Activated CD8-positive, alpha-beta memory T cell treated with anti-CD3 and anti-CD28 coated beads for 24 hours (primary cell): ENCODE data around the gene ZNF335.
"Not testable (repeated sequence)": the region's sequence is repeated elsewhere in the genome, so short reads cannot be mapped to it uniquely, and the experiment has no call there.

Source experiments
- DNase-seq: peaks from one replicate; pipeline ENCODE4 v3.0.0-alpha.2; 2020

Gene ZNF335

GRCh38 chr20:46000262-46000996 lies 28.4 kb upstream of the ZNF335 start:
- no peak for DNase-seq

GRCh38 chr20:45999557-46000261 lies 27.7 kb upstream of the ZNF335 start:
- DNase-seq, result no peak

- no peak for DNase-seq
Observed at GRCh38 chr20:45998761-45999160, 26.8 kb upstream of the ZNF335 start.

GRCh38 chr20:45998337-45998736 lies 26.3 kb upstream of the ZNF335 start:
- DNase-seq, result no peak

GRCh38 chr20:45997187-45997586 lies 25.2 kb upstream of the ZNF335 start:
- no peak for DNase-seq

DNA sequence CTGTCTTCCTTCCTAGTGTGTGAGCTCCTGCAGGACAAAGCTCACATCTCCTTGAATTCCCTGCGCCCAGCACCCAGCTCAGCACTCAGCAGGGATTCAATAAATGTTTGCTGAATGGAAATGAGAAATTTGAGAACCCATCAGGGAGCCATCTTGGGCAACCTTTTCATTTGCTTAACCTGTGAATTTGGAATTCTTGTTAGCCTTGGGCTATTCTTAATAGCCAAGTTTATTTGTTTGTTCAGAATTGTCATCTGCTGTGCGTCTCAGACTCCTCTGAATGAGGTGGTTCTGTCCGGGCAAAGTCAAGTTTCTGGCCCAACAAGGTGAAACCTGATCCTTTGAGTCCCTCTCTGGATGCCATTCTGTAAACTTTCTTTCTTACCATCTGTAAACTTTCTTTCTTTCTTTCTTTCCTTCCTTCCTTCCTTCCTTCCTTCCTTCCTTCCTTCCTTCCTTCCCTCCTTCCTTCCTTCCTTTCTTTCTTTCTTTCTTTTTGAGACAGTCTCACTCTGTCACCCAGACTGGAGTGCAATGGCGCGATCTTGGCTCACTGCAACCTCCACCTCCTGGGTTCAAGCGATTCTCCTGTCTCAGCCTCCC lies 23.6 kb upstream of the ZNF335 start:
- DNase-seq, result not testable (repeated sequence)

DNA sequence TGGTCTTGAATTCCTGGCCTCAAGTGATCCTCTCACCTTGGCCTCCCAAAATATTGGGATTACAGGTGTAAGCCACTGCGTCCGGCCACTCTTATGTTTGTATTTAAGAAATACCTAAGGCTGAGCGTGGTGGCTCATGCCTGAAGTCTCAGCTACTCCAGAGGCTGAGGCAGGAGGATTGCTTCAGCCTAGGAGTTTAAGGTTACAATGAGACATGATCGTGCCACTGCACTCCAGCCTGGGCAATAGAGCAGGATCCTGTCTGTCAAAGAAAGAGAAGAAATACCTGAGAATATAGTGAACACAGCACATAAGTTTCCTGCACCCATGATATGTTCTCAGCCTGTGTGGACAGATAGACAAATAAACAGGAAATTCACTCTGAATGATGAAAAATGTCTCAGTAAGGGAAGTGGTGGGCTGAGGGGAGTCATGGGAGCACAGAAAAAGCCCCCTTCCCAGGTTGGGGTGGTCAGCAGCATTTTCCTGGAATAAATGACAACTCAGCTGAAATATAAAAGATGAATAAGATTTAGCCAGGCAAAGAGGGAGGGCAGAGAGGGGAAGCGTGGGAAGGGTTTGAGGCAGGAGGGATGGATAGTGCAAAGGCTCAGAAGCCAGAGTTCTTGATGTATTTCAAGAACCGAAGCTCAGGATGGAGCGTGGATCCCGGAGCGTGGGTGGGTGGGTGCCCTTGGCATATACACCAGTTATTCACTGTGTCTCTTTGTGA lies 22.9 kb upstream of the ZNF335 start:
- no peak for DNase-seq

DNA sequence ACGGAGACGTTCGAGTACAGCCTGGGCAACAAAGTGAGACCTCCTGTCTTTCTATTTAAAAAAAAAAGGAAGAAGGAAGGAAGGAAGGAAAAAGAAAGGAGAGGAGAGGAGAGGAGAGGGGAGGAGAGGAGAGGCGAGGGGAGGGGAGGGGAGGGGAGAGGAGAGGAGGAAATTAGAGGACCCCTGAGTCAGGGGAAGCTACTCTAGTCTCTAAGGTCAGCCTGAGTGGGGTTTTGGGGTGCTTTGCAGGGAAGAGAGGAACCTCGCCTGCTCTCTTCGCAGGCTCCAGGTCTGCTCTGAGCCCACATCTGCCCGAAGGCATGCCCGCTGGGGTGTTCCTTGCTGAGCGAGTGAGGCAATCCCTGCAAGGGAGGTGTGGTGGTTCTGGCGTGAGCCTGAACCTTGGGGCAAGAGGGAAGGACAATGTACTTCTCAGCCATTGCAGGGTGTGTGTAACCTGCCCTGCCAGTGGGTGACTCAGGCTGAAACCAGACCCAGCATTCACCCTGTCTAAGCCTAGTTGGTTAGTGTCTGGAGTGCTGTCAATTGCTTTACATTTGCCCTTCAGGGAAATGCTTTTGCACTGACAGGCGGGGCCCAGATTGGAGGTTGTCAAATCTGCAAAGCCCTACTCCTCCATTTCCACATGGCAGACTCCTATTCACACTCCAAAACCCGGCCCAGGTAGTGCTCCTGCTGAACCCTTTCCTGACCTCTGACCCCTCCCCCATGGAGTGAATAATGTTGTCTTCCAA lies 21.4 kb upstream of the ZNF335 start:
- no peak for DNase-seq

- no peak for DNase-seq
Observed at GRCh38 chr20:45991616-45992015, 19.6 kb upstream of the ZNF335 start.

DNA sequence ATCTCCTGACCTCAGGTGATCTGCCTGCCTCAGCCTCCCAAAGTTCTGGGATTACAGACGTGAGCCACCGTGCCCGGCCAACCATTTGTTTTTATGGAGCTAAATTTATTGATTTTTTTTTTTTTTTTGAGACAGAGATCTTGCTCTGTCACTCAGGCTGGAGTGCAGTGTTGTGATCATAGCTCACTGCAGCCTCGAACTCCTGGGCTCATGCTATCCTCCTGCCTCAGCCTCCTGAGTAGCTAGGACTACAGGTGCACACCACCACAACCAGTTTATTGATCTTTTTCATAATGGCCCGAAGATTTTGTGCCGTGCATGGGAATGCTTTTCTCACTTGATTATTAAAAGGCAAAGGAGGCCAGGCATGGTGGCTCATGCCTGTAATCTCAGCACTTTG lies 16.8 kb upstream of the ZNF335 start:
- DNase-seq, result not testable (repeated sequence)

DNA sequence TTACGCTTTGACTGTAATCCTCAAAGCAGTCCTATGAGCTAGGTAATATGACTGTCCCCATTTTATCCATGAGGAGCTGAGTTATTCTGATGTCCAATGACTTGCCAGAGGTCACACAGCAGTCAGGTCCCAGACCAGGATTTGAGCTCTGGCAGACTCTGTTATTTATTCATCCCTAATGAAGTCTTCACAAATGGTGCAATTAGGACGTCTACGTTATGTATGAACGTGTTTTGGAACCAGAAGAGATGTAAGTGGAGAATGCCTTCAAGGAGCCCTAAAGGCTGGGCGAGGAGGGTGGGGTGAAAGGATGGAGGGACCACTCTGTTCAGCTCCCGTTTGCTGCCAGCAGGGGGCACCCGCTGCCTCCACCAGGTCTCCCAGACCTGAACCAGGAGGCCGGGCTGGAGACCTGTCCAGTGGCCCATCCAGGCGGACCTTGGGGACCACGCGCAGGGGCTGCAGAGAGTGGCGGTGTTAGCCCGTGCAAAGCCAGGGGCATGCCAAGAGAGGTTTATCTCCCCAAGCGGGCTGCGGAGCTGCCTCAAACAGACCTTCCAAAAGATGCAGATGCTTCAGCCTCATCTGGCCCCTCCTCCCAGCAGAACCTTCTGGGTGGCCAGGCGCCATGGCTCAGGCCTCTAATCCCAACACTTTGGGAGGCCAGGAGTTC lies 15.2 kb upstream of the ZNF335 start:
- peak; percentile 91 for DNase-seq

GRCh38 chr20:45985573-45985972 lies 13.6 kb upstream of the ZNF335 start:
- no peak for DNase-seq

- no peak for DNase-seq
Observed at GRCh38 chr20:45983279-45983743, 11.3 kb upstream of the ZNF335 start.

GRCh38 chr20:45981261-45981660 lies 9.3 kb upstream of the ZNF335 start:
- no peak for DNase-seq

DNA sequence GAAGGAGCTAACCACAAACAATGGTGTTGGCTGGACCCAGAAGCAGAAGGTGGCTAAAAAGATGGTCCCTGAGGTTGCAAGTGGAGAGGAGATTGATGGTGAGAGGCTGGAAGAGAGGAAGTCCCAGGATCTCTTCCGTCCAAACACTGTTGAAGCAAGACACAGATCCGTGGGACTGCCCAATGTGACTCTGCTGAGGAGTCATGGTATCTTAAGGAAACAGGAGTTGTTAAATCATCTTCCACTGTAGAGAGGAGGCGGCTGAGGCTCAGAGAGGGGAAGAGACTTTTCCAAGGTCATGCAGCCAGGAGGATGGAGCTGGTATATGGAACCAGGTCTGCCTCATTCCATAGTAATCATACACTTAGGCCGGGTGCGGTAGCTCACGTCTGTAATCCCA lies 4.1 kb upstream of the ZNF335 start:
- no peak for DNase-seq

DNA sequence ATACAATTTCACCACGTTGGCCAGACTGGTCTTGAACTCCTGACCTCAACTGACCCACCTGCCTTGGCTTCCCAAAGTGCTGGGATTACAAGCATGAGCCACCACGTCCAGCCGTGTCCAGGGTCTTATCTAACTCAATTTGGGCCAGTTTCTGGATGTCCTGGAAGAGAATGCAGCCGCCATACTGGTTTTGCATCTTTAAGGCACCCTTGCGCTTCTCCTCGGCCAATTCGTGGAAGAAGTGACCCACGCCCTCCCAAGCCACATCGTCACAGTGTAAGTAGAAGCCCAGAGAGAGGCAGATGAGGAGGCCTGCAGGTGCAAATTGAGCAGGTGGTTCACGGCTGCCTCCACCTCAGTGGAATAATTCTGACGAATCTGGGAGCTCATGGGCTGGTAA lies 3.7 kb upstream of the ZNF335 start:
- no peak for DNase-seq

DNA sequence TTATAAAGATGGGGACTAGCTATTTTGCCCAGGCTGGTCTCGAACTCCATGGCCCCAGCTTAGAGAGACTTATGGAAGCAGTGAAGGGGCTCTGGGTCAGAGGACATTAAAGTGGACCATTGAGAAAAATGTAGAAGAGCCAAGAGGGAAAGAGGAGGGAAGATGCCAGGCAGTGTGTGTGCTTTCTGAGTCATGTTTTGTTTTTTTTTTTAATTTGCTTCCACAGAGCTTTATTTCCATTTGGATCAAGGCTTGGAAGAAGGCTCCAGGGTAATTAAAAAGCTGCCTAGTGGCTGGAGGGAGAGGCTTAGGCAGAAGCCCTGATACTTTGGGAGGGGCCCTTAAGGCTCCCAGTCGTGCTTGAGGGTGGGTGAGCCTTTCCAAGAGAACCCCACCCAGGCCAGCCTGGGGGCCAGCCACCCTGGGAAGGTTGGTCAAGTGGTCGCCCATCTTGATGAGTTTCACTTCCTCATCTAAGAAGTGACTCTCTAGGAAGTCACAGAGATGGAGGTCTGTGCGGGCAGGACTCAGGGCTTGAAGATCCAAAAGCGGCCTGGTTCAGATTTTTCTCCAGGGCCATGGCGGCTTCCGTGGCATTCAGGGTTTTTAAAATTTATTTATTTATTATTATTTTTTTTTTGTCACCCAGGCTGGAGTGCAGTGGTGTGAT lies 3.0 kb upstream of the ZNF335 start:
- no peak for DNase-seq

- DNase-seq, result no peak
Observed at GRCh38 chr20:45972500-45973183, 639 bp upstream of the ZNF335 start.

- DNase-seq, result no peak
Observed at GRCh38 chr20:45971425-45971674, 653 bp downstream of the ZNF335 start.

DNA sequence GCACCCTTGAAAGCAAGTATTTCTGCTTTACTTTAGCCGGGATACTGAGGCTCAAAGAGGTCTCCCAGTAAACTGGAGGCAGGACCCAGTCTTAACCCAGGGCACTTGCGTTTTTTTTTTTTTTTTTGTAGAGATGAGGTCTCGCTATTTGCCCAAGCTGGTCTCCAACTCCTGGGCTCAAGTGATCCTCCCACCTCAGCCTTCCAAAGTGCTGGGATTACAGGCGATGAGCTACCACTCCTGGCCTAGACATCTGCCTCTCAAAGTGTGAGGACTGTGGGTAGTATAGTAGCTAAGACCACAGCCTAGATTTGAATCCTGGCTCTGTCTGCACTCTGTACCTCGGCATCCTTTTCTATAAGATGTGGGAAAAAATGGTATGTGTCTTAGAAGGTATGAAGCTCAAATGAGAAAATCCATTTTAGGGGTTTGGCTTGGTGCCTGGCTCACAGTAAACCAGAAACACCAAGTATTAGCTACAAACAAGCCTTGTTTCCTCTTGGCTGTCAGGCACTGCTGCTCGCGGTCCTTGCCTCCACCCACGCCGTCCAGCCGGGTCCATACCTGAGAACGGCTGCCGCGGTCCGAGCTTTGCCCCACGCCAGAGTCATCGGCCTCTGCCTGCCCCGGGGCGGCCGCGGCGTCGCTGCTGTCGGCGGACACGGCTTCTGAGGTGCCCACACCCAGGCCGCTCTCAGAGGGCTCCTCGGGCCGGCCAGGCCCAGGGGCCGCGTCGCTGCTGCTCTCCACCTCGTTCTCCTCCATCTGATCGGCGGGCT lies 1.2 kb downstream of the ZNF335 start:
- DNase-seq, result no peak
